HG03558 (cell line): ENCODE measurements around the gene NANOS3.

Experiments used
- ATAC-seq: cut with Tn5 transposase; IDR thresholded peaks from one replicate; pipeline ENCODE4 v1.9.1; 2021; ENCODE audit warnings: moderate number of reproducible peaks; ENCODE audit not compliant: unreplicated experiment; ENCODE audit errors: extremely low read depth

The NANOS3 gene

GRCh38 chr19:13876834-13877233 is at the start of gene NANOS3:
TSS of gene NANOS3 (plus strand) at chr19:13877134. CDS start at chr19:13877249, 115 bp downstream.
- no peak for ATAC-seq

GRCh38 chr19:13827656-13828055 is 49.3 kb upstream of the NANOS3 start:
- no peak for ATAC-seq

GRCh38 chr19:13830114-13830740 is 46.7 kb upstream of the NANOS3 start:
- ATAC-seq: no peak

- no peak for ATAC-seq
These were observed 46.0 kb upstream of the NANOS3 start for GRCh38 chr19:13830741-13831536.

- no peak for ATAC-seq
These were observed 45.1 kb upstream of the NANOS3 start for GRCh38 chr19:13831537-13832467.

GRCh38 chr19:13833330-13834243 is 43.3 kb upstream of the NANOS3 start:
- ATAC-seq: no peak

GRCh38 chr19:13834244-13835069 is 42.5 kb upstream of the NANOS3 start:
- ATAC-seq: no peak

GRCh38 chr19:13835791-13836723 is 40.9 kb upstream of the NANOS3 start:
- no peak for ATAC-seq

- ATAC-seq: no peak
These were observed 38.4 kb upstream of the NANOS3 start for GRCh38 chr19:13838435-13839129.

- ATAC-seq: no peak
These were observed 37.6 kb upstream of the NANOS3 start for GRCh38 chr19:13839130-13839937.

- no peak for ATAC-seq
These were observed 37.0 kb upstream of the NANOS3 start for GRCh38 chr19:13839938-13840304.

GRCh38 chr19:13840305-13841085 is 36.4 kb upstream of the NANOS3 start:
- no peak for ATAC-seq

GRCh38 chr19:13841086-13841961 is 35.6 kb upstream of the NANOS3 start:
- no peak for ATAC-seq

GRCh38 chr19:13841962-13842290 is 35.0 kb upstream of the NANOS3 start:
- ATAC-seq: no peak
